Germinal center (tissue), 1 donor: ENCODE measurements around the gene STAT3.
"Not testable (repeated sequence)": the region's sequence is repeated elsewhere in the genome, so short reads cannot be mapped to it uniquely, and the experiment has no call there.

Experiments
- DNase-seq: peaks from one replicate; pipeline ENCODE4 v3.0.0; 2012; ENCODE audit warnings: mixed read lengths, low spot score

The STAT3 gene

GRCh38 chr17:42348104-42348503 is 40.1 kb downstream of the STAT3 start:
- no peak for DNase-seq

GRCh38 chr17:42347606-42348005 is 40.6 kb downstream of the STAT3 start:
- no peak for DNase-seq

- DNase-seq = no peak
Observed at GRCh38 chr17:42347198-42347597, 41.0 kb downstream of the STAT3 start.

- DNase-seq = no peak
Observed at GRCh38 chr17:42346481-42346880, 41.8 kb downstream of the STAT3 start.

GRCh38 chr17:42345396-42346073 is 42.7 kb downstream of the STAT3 start:
- no peak for DNase-seq

- no peak for DNase-seq
Observed at GRCh38 chr17:42342242-42343008, 45.8 kb downstream of the STAT3 start.

GRCh38 chr17:42341568-42341967 is 46.7 kb downstream of the STAT3 start:
- no peak for DNase-seq

GRCh38 chr17:42340691-42341127 is 47.5 kb downstream of the STAT3 start:
- no peak for DNase-seq

GRCh38 chr17:42339221-42339620 is 49.0 kb downstream of the STAT3 start:
- no peak for DNase-seq

GRCh38 chr17:42338427-42338985 is 49.7 kb downstream of the STAT3 start:
- no peak for DNase-seq

GRCh38 chr17:42337442-42337841 is 50.8 kb downstream of the STAT3 start:
- DNase-seq = no peak

- DNase-seq = no peak
Observed at GRCh38 chr17:42334677-42335076, 53.6 kb downstream of the STAT3 start.

GRCh38 chr17:42333053-42333452 is 55.2 kb downstream of the STAT3 start:
- DNase-seq = no peak

- no peak for DNase-seq
Observed at GRCh38 chr17:42329025-42329976, 58.9 kb downstream of the STAT3 start.

GRCh38 chr17:42325026-42325425 is 63.2 kb downstream of the STAT3 start:
- no peak for DNase-seq

- DNase-seq = no peak
Observed at GRCh38 chr17:42323268-42323773, 64.9 kb downstream of the STAT3 start.

- DNase-seq = peak; percentile 93
Observed at GRCh38 chr17:42322382-42323267, 65.6 kb downstream of the STAT3 start.

- DNase-seq = no peak
Observed at GRCh38 chr17:42321555-42321954, 66.7 kb downstream of the STAT3 start.

- not testable (repeated sequence) for DNase-seq
Observed at GRCh38 chr17:42317967-42318366, 70.3 kb downstream of the STAT3 start.

GRCh38 chr17:42317266-42317845 is 70.9 kb downstream of the STAT3 start:
- no peak for DNase-seq
